Left lobe of liver (tissue), 2 donors: ENCODE data around the gene SCMH1. TPM values are rescaled to one million over a fixed set of nuclear protein-coding genes. Genes with fewer than 3 reads are reported as not detected.
A peak's percentile ranks its signal among the peaks of the same experiment; 100 is the strongest.
"Not testable (repeated sequence)": the region's sequence is repeated elsewhere in the genome, so short reads cannot be mapped to it uniquely, and the experiment has no call there.

Source experiments
- ATAC-seq: fragments of 200-7000 bp; cut with Tn5 transposase; one replicate; pipeline ENCODE4 v1.9.1; 2020; ENCODE audit warnings: mild to moderate bottlenecking, moderate library complexity
- DNase-seq: peaks from one replicate; pipeline ENCODE4 v3.0.0-alpha.2; 2020; ENCODE audit warnings: low spot score
- total RNA-seq: library from RNA; stranded (reverse); gene quantifications from one replicate; pipeline ENCODE4 v1.2.1, GENCODE V29; 2021
- donor health status: DM: no; HTN: no; CAD: no; lungs with moderate emphysema.
- donor health status: DM: no; HTN: yes; CAD: no.

The SCMH1 gene
- total RNA-seq, 1 donor from 2014 or later, result 10.7 TPM

- not testable (repeated sequence) for ATAC-seq, DNase-seq
Observed at GRCh38 chr1:41251120-41251519, 9.0 kb upstream of the SCMH1 start.

GRCh38 chr1:41249319-41249718, 7.2 kb upstream of the SCMH1 start:
- DNase-seq, result no peak
- no peak for ATAC-seq

GRCh38 chr1:41246568-41246967, 4.5 kb upstream of the SCMH1 start:
- DNase-seq (no peak), ATAC-seq (no peak)

- ATAC-seq (no peak), DNase-seq (no peak)
Observed at GRCh38 chr1:41245659-41246058, 3.6 kb upstream of the SCMH1 start.

- DNase-seq, result no peak
Observed at GRCh38 chr1:41243079-41243385, 926 bp upstream of the SCMH1 start.

GRCh38 chr1:41242342-41243078, 404 bp upstream of the SCMH1 start:
- peak; percentile 48 for DNase-seq
- ATAC-seq, result no peak

More at GRCh38 chr1:41243079-41243385, 926 bp upstream of the SCMH1 start:
- no peak for ATAC-seq

- ATAC-seq, result peak; percentile 83
Observed at GRCh38 chr1:41241354-41241748, 755 bp downstream of the SCMH1 start.

GRCh38 chr1:41240781-41241353, 1.2 kb downstream of the SCMH1 start:
- no peak for ATAC-seq
- no peak for DNase-seq

More at GRCh38 chr1:41241354-41241748, 755 bp downstream of the SCMH1 start:
- DNase-seq, result peak; percentile 73

GRCh38 chr1:41239988-41240610, 2.0 kb downstream of the SCMH1 start:
- DNase-seq, result no peak
- ATAC-seq, result peak; percentile 58

- ATAC-seq, result no peak
Observed at GRCh38 chr1:41238311-41238988, 3.7 kb downstream of the SCMH1 start.

GRCh38 chr1:41236781-41237180, 5.3 kb downstream of the SCMH1 start:
- DNase-seq, result no peak
- no peak for ATAC-seq

More at GRCh38 chr1:41238311-41238988, 3.7 kb downstream of the SCMH1 start:
- no peak for DNase-seq

- ATAC-seq (no peak), DNase-seq (no peak)
Observed at GRCh38 chr1:41235893-41236292, 6.2 kb downstream of the SCMH1 start.

GRCh38 chr1:41233708-41234107, 8.4 kb downstream of the SCMH1 start:
- DNase-seq, result no peak
- peak; percentile 65 for ATAC-seq

GRCh38 chr1:41232305-41232704, 9.8 kb downstream of the SCMH1 start:
- ATAC-seq (peak; percentile 69), DNase-seq (no peak)

- ATAC-seq, result no peak
Observed at GRCh38 chr1:41230656-41231055, 11.4 kb downstream of the SCMH1 start.

GRCh38 chr1:41229219-41229618, 12.9 kb downstream of the SCMH1 start:
- DNase-seq, ATAC-seq: not testable (repeated sequence)

More at GRCh38 chr1:41230656-41231055, 11.4 kb downstream of the SCMH1 start:
- DNase-seq, result no peak

- DNase-seq, result no peak
Observed at GRCh38 chr1:41226815-41227434, 15.2 kb downstream of the SCMH1 start.

GRCh38 chr1:41225495-41225894, 16.6 kb downstream of the SCMH1 start:
- ATAC-seq (no peak), DNase-seq (no peak)

More at GRCh38 chr1:41226815-41227434, 15.2 kb downstream of the SCMH1 start:
- ATAC-seq, result no peak

- ATAC-seq, result peak; percentile 66
Observed at GRCh38 chr1:41222496-41222895, 19.6 kb downstream of the SCMH1 start.

GRCh38 chr1:41221995-41222394, 20.1 kb downstream of the SCMH1 start:
- ATAC-seq, result no peak
- DNase-seq, result no peak

More at GRCh38 chr1:41222496-41222895, 19.6 kb downstream of the SCMH1 start:
- no peak for DNase-seq

GRCh38 chr1:41218152-41218551, 24.0 kb downstream of the SCMH1 start:
- no peak for DNase-seq

More at GRCh38 chr1:41218152-41218551, 24.0 kb downstream of the SCMH1 start:
- no peak for ATAC-seq
